ENCODE measurements around the gene LDB1. TPM values are rescaled to one million over a fixed set of nuclear protein-coding genes. Genes with fewer than 3 reads are reported as not detected.

Gene LDB1
- total RNA-seq, 6 donors from 2014 or later: 31.5 to 243 (median 54.9) TPM

- H3K36me3 ChIP-seq: peaks cover 0 to under 1% (median 0%) of the 10 kb centered on the region in 4 donors
- H3K4me1 ChIP-seq: peaks cover 70 to 83% (median 75%) of the 10 kb centered on the region in 4 donors
- DNase-seq (no peak), ATAC-seq (ENCODE audit: low FRiP score in 2 of 2) (no peak)
- TF ChIP-seq POLR2AphosphoS5 (IDR thresholded peaks at IDR 0.05) (no peak), POLR2A (IDR thresholded peaks at IDR 0.05) (no peak), EP300 (IDR thresholded peaks at IDR 0.05) (no peak), CTCF (IDR thresholded peaks at IDR 0.05) (no peak)
- no peaks in the 10 kb centered on the region for H3K27me3 ChIP-seq
- H3K9me3 ChIP-seq: no peaks in the 10 kb centered on the region
- WGBS, 2 donors: 76 to 83% methylated on average over 1 of the region's 1 CpG
- H3K4me3 ChIP-seq: peak overlapping the region in 1 of 4 donors; percentile 89
- H3K27ac ChIP-seq: peak overlapping the region; percentile 94 to 99 (median 98)
Measured at GRCh38 chr10:102116656-102117055, 3.5 kb downstream of the LDB1 start.

GRCh38 chr10:102115775-102116174, 4.4 kb downstream of the LDB1 start:
- ATAC-seq (ENCODE audit: low FRiP score in 2 of 2): no peak
- Histone ChIP-seq H3K4me3 (peak overlapping the region in 2 of 4 donors; percentile 64 to 70), H3K27ac (peak overlapping the region; percentile 82 to 99 (median 96)), H3K4me1 (peaks cover 62 to 75% (median 68%) of the 10 kb centered on the region in 4 donors), H3K9me3 (no peaks in the 10 kb centered on the region), H3K27me3 (no peaks in the 10 kb centered on the region), H3K36me3 (peaks cover 6 to 9% (median 7%) of the 10 kb centered on the region in 4 donors)
- TF ChIP-seq POLR2AphosphoS5 (IDR thresholded peaks at IDR 0.05) (no peak), EP300 (IDR thresholded peaks at IDR 0.05) (no peak), POLR2A (IDR thresholded peaks at IDR 0.05) (no peak), CTCF (IDR thresholded peaks at IDR 0.05) (no peak)
- no peak for DNase-seq
- WGBS, 2 donors: 0 to 1% methylated on average over 3 of the region's 3 CpGs

GRCh38 chr10:102114861-102115618, 5.1 kb downstream of the LDB1 start:
- 0 to 2% methylated on average over 18 to 22 of the region's 23 CpGs for WGBS, 2 donors
- ATAC-seq (ENCODE audit: low FRiP score in 2 of 2) (peak; percentile 90 to 94), DNase-seq (peak; percentile 95)
- H3K9me3 ChIP-seq: no peaks in the 10 kb centered on the region
- H3K36me3 ChIP-seq: peaks cover 13 to 17% (median 14%) of the 10 kb centered on the region in 4 donors
- H3K4me3 ChIP-seq: peak overlapping the region; percentile 59 to 72 (median 67)
- no peaks in the 10 kb centered on the region for H3K27me3 ChIP-seq
- TF ChIP-seq POLR2A (IDR thresholded peaks at IDR 0.05): peak in 2 of 4 donors; percentile 68 to 72
- peak in 1 of 2 donors; percentile 80 for TF ChIP-seq POLR2AphosphoS5 (IDR thresholded peaks at IDR 0.05)
- TF ChIP-seq EP300 (IDR thresholded peaks at IDR 0.05): no peak
- H3K4me1 ChIP-seq: peaks cover 62 to 74% (median 68%) of the 10 kb centered on the region in 4 donors
- peak overlapping the region; percentile 82 to 99 (median 96) for H3K27ac ChIP-seq

- Histone ChIP-seq H3K36me3 (peaks cover 21 to 25% (median 22%) of the 10 kb centered on the region in 4 donors), H3K4me1 (peaks cover 62 to 68% (median 65%) of the 10 kb centered on the region in 4 donors), H3K9me3 (no peaks in the 10 kb centered on the region), H3K4me3 (peak overlapping the region; percentile 59 to 72 (median 67)), H3K27ac (peak overlapping the region; percentile 82 to 99 (median 96)), H3K27me3 (no peaks in the 10 kb centered on the region)
- TF ChIP-seq EP300 (IDR thresholded peaks at IDR 0.05): no peak
- TF ChIP-seq POLR2AphosphoS5 (IDR thresholded peaks at IDR 0.05): no peak
- TF ChIP-seq CTCF (IDR thresholded peaks at IDR 0.05): no peak
- no peak for TF ChIP-seq POLR2A (IDR thresholded peaks at IDR 0.05)
- WGBS, 2 donors: 0 to 3% methylated on average over 28 to 30 of the region's 45 CpGs
- ATAC-seq (ENCODE audit: low FRiP score in 2 of 2): peak in 1 of 2 donors; percentile 25
- DNase-seq: peak in 1 of 2 donors; percentile 90
Measured at GRCh38 chr10:102113956-102114857, 6.0 kb downstream of the LDB1 start.

All from upper lobe of left lung (tissue), 6 donors.